HG02885 (cell line): ENCODE measurements around the gene HCST.
"Not testable (repeated sequence)": the region's sequence is repeated elsewhere in the genome, so short reads cannot be mapped to it uniquely, and the experiment has no call there.

Experiments
- ATAC-seq: cut with Tn5 transposase; IDR thresholded peaks from one replicate; pipeline ENCODE4 v1.9.1; 2021; ENCODE audit warnings: mild to moderate bottlenecking; ENCODE audit not compliant: unreplicated experiment, poor library complexity

The HCST gene

DNA sequence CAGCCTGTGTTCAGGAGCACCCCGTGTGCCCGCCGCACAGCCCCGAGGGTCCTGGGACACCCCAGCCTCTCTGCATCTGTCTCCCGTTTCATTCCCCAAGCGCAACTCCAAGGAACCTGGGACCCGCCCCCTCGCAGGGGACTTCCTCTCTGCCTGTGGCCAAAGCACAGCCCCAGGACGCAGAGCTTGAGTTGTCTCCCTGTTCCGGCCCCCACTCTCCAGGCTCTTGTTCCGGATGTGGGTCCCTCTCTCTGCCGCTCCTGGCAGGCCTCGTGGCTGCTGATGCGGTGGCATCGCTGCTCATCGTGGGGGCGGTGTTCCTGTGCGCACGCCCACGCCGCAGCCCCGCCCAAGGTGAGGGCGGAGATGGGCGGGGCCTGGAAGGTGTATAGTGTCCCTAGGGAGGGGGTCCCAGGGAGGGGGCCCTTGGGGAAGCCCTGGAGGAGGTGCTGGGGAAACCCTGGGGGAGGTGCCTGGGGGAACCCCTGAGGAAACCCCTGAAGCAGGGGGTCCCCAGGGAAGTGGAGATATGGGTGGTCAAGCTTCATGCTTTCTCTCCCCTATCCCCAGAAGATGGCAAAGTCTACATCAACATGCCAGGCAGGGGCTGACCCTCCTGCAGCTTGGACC, 1.3 kb downstream of the HCST start:
- peak; percentile 44 for ATAC-seq

DNA sequence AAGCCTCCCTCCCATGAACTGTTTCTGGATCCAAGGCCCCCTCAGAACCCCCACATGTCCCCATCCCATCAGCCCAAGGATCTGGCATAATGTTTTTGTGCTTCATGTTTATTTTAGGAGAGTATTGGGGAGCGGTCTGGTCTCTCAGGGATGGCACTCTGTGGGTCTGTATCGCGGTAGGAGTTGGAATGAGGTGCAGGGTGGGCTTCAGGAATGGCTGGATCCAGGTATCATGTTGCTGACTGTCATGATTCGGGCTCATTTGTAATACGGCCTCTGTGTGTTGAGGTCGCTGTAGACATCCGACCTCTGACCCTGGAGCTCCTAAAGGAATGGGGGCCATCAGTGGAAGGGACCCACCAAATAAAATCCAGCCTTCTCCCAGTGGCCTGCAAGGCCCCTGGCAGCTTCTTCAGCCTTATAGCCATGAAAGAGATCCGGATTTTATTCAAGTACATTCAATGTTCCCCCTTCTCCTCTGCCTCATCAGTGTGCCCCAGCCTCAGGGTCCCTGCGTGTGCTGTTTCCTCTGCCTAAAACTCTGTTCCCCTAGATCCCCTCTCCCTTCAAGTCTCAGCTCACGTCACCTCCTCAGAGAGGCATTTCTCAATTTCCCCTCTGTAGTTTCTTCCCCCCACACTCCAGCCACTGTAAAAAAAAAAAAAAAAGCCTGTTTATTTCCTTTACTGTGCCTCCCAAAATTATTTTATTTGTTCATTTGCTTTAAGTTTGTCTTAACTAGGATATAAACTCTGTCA, 2.2 kb downstream of the HCST start:
- no peak for ATAC-seq

DNA sequence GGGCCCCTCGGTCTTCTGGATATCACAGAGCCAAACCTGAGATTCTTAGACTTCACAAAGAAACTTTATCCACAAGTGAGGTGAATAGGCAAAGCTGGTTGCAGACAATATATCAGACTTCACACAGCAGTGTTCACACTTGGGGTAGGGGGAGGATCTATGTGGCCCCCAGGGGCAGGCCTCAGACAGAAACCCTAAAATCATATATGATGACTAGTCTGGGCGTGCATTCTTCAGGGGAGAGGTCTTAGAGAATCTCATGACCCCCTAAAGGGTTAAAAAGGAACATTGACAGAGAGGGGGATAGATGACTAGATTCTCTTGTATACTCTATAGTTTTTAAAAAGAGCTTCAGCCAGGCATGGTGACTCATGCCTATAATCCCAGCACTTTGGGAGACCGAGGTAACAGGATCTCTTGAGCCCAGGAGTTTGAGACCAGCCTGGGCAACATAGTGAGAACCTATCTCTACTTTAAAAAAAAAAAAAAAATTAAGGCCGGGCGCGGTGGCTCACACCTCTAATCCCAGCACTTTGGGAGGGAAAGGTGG, 2.9 kb downstream of the HCST start:
- no peak for ATAC-seq

DNA sequence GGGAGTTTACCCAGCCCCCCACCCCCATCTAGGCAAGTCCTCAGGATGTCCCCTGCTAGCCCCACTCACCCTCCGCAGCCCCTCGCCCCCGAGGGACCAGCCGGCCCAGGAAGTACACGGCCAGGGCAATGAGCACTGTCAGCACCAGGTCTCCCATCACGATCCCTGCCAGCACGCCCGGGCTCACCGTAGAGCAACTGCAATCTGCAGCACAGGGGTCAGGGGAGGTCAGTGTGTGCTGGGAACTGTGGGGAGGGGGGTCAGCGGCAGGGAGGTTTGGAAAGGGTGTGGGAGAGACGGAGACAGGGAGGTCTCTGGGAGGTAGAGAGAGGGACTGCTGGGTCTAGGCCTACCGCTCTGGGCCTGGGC, 5.0 kb downstream of the HCST start:
- no peak for ATAC-seq

DNA sequence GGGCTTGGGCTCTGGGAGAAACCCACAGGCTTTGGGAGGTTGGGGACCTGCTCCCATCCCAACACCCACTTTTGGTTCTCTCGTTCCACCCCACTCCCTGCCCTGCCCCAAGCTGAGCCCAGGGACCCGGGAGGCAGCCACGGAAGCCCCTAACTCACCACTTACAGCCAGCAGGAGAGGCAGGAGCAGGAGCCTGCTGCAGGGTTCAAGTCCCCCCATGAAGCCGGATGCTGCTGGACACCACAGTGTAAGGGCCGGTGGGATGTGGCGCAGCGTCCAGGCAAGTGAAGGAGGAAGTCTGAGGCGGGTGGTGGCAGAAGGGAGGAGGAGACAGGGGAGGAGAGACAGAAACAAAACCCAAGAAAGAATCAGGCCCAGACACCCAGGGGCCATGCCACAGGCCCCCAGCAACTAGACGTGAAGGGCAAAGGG, 5.7 kb downstream of the HCST start, which contains the start of gene TYROBP:
TSS of gene TYROBP (minus strand) at position 286 of the 432 bp plus-strand sequence. CDS start at position 219, 67 bp downstream.
- no peak for ATAC-seq

DNA sequence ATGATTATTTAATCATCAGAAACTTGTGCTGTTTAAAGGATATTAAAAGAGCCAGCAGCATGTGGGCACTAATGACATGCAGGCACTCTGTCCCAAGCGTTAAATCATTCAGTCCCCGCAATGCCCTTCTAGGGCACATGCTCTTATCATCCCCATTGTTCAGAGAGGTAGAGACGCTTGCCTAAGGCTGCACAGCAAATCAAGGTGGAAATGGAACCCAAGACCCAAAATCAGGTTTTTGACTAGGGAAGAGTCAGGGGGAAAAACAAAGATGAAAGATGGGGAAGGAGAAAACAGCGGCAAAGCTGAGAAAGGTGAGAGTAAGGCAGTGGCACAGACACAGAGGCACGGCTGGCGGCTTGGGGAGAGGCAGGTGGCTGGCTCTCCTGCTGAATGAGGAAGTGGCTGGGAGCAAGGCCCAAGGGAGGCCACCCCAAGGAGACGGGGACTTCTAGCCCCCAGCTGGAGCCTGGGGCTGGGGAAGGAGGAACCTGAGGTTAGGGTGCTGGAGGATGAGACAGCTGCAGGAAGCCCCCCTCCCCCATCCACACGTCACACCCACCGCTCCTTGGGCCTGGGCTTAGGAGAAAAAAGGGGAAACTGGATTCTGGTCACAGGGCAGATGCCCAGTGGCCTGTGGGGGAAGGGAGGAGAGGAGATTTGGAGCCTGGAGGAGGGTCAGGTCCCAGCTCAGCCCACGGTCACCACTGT, 6.8 kb downstream of the HCST start:
- no peak for ATAC-seq

DNA sequence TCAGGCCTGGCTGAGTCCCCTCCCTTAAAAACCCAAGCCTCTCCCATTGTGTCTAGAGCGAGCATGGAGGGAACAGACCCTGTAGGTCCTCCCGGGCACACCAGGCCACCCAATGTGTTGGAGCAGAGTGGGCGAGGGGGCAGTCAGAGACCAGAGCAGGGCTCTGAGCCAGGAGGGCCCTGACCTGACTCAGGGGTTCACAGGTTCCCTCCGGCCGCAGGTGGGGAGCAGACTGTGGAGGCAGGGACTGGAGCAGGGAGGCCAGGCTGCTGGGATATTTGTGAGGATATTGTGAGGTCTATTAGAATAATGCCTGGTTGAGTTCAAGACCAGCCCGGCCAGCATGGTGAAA, 7.3 kb downstream of the HCST start:
- ATAC-seq: no peak

DNA sequence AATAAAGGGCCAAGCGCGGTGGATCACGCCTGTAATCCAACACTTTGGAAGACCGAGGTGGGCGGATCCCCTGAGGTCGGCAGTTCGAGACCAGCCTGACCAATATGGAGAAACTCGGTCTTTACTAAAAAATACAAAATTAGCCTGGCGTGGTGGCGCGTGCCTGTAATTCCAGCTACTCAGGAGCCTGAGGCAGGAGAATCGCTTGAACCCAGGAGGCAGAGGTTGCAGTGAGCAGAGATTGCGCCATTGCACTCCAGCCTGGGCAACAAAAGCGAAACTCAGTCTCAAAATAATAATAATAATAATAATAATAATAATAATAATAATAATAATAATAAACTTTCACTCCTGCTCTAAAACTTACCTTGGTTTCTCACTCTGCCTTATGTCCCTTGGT, 8.0 kb downstream of the HCST start:
- ATAC-seq: not testable (repeated sequence)

DNA sequence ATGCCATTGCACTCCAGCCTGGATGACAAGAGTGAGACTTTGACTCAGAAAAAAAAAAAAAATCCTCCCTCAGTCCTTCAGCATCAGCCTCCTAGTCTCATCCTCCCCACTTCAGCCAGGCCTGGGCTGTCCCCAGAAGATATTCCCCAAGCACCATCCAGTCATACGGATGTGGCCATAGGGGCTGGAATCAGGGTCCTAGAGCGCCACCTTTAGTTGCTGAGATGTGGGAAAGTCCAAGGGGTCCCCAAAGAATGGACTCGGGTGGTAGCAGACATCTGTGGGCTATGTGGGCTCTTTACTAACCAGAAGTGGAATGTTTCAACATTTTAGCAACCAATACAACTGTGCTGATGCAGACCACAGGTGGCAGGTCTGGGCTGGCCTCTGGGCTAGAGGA, 8.8 kb downstream of the HCST start:
- no peak for ATAC-seq

DNA sequence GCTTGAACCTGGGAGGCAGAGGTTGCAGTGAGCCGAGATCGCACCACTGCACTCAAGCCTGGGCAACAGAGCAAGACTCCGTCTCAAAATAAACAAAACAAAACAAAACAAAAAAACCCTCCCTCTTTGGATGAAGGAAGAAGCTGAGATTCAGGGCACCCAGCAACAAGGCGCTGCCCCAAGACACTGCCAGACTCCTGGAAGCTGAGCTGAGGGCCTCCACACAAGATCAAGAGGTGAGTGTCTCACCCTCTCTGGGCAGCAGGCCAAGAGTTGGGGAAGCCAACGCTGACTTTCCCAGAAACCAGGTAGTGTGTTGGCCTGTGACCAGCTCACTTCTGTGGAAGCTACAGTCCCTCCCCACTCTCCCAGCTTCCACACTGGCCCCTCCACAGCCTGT, 9.5 kb downstream of the HCST start:
- ATAC-seq: no peak

DNA sequence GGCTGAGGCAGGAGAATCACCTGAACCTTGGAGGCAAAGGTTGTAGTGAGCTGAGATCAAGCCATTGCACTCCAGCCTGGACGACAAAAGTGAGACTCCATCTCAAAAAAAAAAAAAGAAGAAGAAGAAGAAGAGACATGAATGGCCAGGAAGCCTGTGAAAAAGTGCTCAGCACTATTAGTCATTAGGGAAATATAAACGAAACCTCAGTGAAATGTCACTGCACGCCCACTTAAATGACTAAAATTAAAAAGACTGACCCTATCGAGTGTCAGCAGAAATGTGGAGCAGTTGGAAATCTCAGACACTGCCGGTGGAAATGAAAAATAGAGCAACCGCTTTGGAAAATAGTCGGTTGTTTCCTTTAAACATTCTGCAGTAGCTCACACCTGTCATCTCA, 11.3 kb downstream of the HCST start:
- ATAC-seq: no peak

DNA sequence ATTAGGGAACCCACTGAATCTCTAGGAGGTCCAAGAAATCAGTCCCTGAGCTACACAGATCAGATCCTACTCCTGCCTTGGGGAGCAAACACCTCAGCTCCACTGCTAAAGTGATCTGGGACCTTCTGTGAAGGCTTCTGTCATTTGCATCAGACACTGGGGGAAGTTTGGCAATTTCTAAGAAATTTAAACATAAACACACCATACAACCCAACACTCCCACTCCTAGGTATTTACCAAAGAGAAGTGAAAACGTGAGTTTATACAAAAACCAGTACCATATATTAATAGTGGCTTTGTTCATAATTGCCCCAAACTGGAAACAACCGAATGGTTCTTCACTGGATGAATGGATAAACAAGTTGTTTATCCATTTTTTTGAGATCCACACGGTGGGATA, 13.1 kb downstream of the HCST start:
- ATAC-seq: no peak

DNA sequence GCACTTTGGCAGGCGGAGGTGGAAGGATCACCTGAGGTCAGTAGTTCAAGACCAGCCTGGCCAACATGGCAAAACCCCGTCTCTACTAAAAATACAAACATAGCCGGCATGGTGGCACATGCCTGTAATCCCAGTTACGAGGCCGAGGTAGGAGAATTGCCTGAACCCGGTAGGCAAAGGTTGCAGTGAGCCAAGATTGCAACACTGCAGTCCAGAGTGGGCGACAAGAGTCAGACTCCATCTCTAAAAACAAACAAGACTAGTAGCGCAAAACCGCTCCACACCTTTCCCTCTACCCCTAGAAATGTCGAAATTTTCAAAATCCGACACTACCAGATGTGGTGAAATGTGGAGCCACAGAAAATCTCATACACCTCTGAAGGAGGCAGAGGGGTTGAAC, 17.0 kb downstream of the HCST start:
- ATAC-seq: no peak

DNA sequence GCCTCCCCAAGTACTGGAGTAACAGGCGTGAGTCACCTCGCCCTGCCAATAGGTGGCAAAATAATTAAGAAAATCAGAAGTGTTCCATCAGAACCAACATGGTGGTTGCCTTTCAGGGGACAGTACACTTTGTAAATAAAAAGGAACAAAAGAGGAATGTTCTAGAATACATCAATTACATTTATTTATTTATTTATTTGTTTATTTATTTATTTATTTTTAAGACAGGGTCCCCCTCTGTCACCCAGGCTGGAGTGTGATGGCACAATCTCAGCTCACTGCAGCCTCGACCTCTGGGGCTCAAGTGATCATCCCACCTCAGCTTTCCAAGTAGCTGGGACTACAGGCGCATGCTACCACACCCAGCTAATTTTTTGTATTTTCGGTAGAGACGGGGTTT, 18.7 kb downstream of the HCST start:
- no peak for ATAC-seq

DNA sequence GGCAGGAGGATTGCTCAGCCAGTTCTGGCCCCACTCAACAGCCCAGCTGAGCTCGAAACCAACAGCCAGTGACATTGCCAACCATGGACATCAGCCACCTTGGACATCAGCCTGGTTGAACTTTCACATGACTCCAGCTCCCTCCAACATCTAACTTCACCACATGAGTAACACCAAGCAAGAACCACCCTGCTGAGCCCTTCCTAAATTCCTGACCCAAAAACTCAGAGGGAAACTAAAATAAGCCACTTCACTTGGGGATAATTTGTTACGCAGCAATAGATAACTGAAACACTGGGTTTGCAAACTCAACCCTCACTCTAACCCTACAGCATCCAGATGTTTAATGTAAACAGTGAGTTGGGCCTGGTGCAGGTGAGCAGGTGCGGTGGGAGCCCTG, 23.2 kb downstream of the HCST start:
- ATAC-seq: no peak

DNA sequence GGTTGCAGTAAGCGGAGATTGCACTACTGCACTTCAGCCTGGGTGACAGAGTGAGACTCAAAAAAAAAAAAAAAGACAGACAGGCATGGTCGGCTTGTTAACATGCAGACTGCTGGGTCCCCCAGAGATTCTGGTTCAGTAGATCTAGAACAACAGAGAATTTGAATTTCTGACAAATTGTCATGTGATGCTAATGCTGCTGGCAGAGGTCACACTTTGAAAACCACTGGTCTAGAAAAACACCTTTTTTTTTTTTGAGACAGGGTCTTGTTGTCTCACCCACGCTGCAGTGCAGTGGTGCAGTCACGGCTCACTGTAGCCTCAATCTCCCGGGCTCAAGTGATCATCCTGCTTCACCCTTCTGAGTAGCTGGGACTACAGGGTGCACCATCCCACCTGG, 26.2 kb downstream of the HCST start:
- ATAC-seq: no peak

DNA sequence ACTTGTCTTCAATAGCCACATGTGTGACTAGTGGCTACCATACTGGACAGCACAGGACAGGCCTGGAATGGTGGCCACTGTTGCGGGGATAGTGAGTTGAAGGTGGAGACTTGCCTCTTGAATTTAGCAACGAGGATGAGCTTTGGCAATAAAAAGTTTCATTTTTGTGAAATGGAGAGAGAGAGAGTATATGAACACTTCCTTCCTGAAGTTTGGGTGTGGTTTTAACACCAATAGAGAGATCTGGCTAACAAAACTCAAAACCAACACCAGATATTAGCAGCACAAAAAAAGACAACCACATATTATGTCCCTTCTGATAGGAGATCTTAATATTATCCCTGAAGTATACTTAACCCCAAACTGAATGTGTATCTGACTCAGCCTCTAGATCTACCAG, 27.5 kb downstream of the HCST start:
- no peak for ATAC-seq

DNA sequence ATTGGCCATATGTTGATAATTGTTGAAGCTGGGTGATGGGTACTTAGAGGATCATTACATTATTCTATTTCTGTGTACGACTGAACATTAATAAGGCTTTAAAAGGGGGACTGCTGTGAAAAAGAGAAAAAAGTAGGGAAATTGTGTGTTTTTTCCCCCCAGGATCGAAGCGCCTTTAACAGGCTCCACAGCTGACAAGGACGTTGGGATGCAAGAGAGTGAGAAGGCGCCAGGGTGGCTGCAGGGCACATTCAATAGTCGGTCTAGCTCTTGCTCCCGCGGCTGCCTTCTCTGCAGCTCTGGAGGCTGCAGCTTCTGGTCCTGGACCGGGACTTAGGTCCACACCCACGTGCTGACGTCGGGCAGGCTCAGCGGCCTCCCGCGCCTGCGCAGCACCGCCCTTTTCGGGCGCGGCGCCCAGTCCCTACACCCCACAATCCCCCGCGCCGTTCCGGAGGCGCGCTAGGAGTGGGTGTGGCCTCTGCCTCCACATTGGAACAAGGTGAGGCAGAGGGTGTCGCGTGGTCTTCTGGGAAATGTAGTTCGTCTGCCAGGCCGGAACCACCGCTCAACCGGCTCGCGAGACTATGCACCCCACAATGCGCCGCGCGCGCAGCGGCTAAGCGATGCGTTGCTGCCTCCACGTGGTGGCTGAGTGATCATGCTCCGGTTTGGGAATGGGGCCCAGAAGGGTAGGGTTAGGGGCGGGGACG, 29.0 kb downstream of the HCST start:
- ATAC-seq: peak; percentile 94

DNA sequence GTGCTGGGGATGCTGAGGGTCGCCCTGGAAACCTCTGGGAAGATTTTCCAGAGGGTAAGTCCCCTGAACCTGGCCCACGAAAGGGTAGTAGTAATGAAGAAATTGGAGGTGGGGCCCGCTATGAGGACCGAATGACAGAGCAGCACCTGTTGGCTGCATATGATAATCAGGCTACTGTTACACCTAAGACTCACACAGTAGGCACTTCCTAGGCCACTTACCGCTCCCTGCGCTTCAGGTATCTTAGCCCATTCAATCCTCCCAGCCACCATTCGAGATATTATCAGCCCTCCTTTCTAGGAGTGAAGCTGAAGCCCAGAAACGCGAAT, 29.5 kb downstream of the HCST start:
- no peak for ATAC-seq

DNA sequence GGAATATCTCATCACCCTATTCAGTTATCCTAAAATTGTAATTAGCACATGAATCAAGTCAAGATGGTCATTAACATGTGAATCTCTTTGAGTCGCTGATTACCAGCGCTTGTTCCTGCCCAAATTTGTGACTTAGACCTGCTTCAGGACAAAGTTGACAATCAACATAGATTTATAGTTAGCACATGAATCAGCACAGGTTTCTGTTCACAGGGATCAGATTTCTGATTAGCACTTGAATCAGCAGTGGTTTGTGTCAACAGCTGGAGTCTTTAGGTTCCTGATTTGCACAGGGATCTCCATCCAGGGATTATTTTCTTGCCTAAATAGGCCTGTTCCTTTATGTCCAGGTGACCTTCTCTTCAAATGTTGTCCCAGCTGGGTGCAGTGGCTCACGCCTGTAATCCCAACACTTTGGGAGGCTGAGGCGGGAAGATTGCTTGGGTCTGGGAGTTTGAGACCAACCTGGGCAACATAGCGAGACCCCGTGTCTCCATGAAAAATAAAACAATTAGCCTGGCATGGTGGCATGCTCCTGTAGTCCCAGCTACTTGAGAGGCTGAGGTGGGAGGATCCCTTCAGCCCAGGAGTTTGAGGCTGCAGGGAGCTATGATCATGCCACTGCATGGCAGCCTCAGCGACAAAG, 30.1 kb downstream of the HCST start:
- no peak for ATAC-seq
